Measurements from ENCODE around the gene YWHAQ. TPM values are rescaled to one million over a fixed set of nuclear protein-coding genes. Genes with fewer than 3 reads are reported as not detected.

Gene YWHAQ
- total RNA-seq, 1 donor, result 242 TPM

DNA sequence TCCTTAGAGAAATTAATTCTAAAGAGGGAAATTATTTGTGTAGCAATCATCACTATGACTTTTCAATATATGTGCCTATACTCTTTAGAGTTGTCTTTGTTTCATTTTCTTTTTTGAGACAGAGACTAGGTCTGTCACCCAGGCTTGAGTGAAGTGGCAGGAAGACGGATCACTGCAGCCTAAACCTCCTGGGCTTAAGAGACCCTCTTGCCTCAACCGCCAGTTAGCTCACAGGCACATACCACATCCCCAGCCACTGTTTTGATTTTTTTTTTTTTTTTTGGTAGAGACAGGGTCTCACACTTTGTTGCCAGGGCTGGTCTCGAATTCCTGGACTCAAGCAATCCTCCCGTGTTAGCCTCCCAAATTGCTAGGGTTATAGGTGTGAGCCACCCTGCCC, 12.4 kb downstream of the YWHAQ start:
- no peak for TF ChIP-seq CTCF (IDR thresholded peaks at IDR 0.05; ENCODE audit: extremely low read depth, low read depth, low read length)
- Histone ChIP-seq H3K4me3 (ENCODE audit: insufficient read depth, low read length) (no peak overlapping the region), H3K79me2 (ENCODE audit: insufficient read depth, low read length) (peaks cover 99% of the 10 kb centered on the region), H3K4me1 (ENCODE audit: insufficient read depth, low read length) (peaks cover 38% of the 10 kb centered on the region), H3K4me2 (ENCODE audit: insufficient read depth, low read length) (no peak overlapping the region), H3K27me3 (ENCODE audit: insufficient read depth, low read length) (no peaks in the 10 kb centered on the region), H3K9me3 (ENCODE audit: low read depth, low read length) (no peaks in the 10 kb centered on the region), H4K20me1 (ENCODE audit: insufficient read depth, low read length) (peaks cover 87% of the 10 kb centered on the region), H2AFZ (ENCODE audit: low read length) (no peak overlapping the region), H3K36me3 (ENCODE audit: insufficient read depth, low read length) (peaks cover 16% of the 10 kb centered on the region), H3K27ac (ENCODE audit: low read depth, low read length) (peak overlapping the region; percentile 7)
- DNase-seq (ENCODE audit: insufficient read length, low spot score, missing footprints), result no peak

- Histone ChIP-seq H3K27me3 (ENCODE audit: insufficient read depth, low read length) (no peaks in the 10 kb centered on the region), H3K4me2 (ENCODE audit: insufficient read depth, low read length) (no peak overlapping the region), H3K4me3 (ENCODE audit: insufficient read depth, low read length) (no peak overlapping the region), H3K36me3 (ENCODE audit: insufficient read depth, low read length) (peaks cover 11% of the 10 kb centered on the region), H3K27ac (ENCODE audit: low read depth, low read length) (peak overlapping the region; percentile 10), H3K4me1 (ENCODE audit: insufficient read depth, low read length) (peaks cover 44% of the 10 kb centered on the region), H2AFZ (ENCODE audit: low read length) (no peak overlapping the region), H3K9me3 (ENCODE audit: low read depth, low read length) (no peaks in the 10 kb centered on the region), H4K20me1 (ENCODE audit: insufficient read depth, low read length) (peaks cover 86% of the 10 kb centered on the region), H3K79me2 (ENCODE audit: insufficient read depth, low read length) (peaks cover 99% of the 10 kb centered on the region)
- DNase-seq (ENCODE audit: insufficient read length, low spot score, missing footprints), result no peak
- no peak for TF ChIP-seq CTCF (IDR thresholded peaks at IDR 0.05; ENCODE audit: extremely low read depth, low read depth, low read length)
Observed at GRCh38 chr2:9617749-9618148, 13.0 kb downstream of the YWHAQ start.

GRCh38 chr2:9617296-9617695, 13.5 kb downstream of the YWHAQ start:
- Histone ChIP-seq H3K4me2 (ENCODE audit: insufficient read depth, low read length) (no peak overlapping the region), H3K27me3 (ENCODE audit: insufficient read depth, low read length) (no peaks in the 10 kb centered on the region), H3K9me3 (ENCODE audit: low read depth, low read length) (no peaks in the 10 kb centered on the region), H2AFZ (ENCODE audit: low read length) (no peak overlapping the region), H3K4me1 (ENCODE audit: insufficient read depth, low read length) (peaks cover 48% of the 10 kb centered on the region), H3K36me3 (ENCODE audit: insufficient read depth, low read length) (peaks cover 13% of the 10 kb centered on the region), H3K4me3 (ENCODE audit: insufficient read depth, low read length) (no peak overlapping the region), H3K79me2 (ENCODE audit: insufficient read depth, low read length) (peaks cover 99% of the 10 kb centered on the region), H3K27ac (ENCODE audit: low read depth, low read length) (no peak overlapping the region), H4K20me1 (ENCODE audit: insufficient read depth, low read length) (peaks cover 87% of the 10 kb centered on the region)
- no peak for DNase-seq (ENCODE audit: insufficient read length, low spot score, missing footprints)
- no peak for TF ChIP-seq CTCF (IDR thresholded peaks at IDR 0.05; ENCODE audit: extremely low read depth, low read depth, low read length)

GRCh38 chr2:9614562-9614961, 16.2 kb downstream of the YWHAQ start:
- H3K4me1 ChIP-seq (ENCODE audit: insufficient read depth, low read length), result peaks cover 49% of the 10 kb centered on the region
- no peak overlapping the region for H3K27ac ChIP-seq (ENCODE audit: low read depth, low read length)
- no peaks in the 10 kb centered on the region for H3K27me3 ChIP-seq (ENCODE audit: insufficient read depth, low read length)
- no peak overlapping the region for H3K4me3 ChIP-seq (ENCODE audit: insufficient read depth, low read length)
- H3K79me2 ChIP-seq (ENCODE audit: insufficient read depth, low read length), result peaks cover 99% of the 10 kb centered on the region
- no peak overlapping the region for H2AFZ ChIP-seq (ENCODE audit: low read length)
- no peak for DNase-seq (ENCODE audit: insufficient read length, low spot score, missing footprints)
- H3K4me2 ChIP-seq (ENCODE audit: insufficient read depth, low read length), result no peak overlapping the region
- TF ChIP-seq CTCF (IDR thresholded peaks at IDR 0.05; ENCODE audit: extremely low read depth, low read depth, low read length), result no peak
- peaks cover 87% of the 10 kb centered on the region for H4K20me1 ChIP-seq (ENCODE audit: insufficient read depth, low read length)
- no peaks in the 10 kb centered on the region for H3K9me3 ChIP-seq (ENCODE audit: low read depth, low read length)
- peaks cover 11% of the 10 kb centered on the region for H3K36me3 ChIP-seq (ENCODE audit: insufficient read depth, low read length)

Measured in osteoblast (primary cell).